Measurements from ENCODE around the gene GTSE1.

DNA sequence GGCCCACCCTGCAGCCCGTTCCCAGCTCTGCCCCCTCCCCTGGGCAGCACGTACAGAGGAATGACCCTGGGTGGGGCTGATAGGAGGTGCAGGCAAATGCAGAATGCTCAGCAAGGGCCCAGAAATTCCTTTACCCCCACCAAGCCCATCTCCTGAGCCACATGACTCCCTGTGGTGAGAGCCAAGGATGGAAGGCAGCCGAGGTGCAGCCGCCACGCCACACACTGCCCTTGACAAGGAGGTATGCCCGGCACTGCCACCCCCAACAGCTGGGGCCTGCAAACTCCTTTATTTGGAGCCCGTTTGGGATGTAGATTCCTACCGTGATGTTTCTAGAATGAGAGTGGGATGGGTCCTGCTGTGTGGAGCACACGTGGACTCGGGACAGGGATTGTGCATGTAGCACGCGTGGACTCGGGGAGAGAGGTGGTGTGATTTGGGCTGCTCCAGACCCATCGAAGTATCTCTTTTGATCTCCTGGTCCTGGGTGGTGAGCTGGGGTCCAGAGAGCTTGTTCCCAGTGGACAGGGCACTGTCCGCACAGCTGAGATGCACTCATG lies 12.9 kb downstream of the GTSE1 start:
- TF ChIP-seq, protein P1, sequence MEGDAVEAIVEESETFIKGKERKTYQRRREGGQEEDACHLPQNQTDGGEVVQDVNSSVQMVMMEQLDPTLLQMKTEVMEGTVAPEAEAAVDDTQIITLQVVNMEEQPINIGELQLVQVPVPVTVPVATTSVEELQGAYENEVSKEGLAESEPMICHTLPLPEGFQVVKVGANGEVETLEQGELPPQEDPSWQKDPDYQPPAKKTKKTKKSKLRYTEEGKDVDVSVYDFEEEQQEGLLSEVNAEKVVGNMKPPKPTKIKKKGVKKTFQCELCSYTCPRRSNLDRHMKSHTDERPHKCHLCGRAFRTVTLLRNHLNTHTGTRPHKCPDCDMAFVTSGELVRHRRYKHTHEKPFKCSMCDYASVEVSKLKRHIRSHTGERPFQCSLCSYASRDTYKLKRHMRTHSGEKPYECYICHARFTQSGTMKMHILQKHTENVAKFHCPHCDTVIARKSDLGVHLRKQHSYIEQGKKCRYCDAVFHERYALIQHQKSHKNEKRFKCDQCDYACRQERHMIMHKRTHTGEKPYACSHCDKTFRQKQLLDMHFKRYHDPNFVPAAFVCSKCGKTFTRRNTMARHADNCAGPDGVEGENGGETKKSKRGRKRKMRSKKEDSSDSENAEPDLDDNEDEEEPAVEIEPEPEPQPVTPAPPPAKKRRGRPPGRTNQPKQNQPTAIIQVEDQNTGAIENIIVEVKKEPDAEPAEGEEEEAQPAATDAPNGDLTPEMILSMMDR (IDR thresholded peaks at IDR 0.05 in 8 of 11, conservative IDR thresholded peaks at IDR 0.05 in 3 of 11) = no peak
- no peak for TF ChIP-seq POLR2A (IDR thresholded peaks at IDR 0.05)
